Measurements from ENCODE around the gene ZP2.

- TF ChIP-seq POLR2A (IDR thresholded peaks at IDR 0.05): no peak
- no peak for TF ChIP-seq CTCF (IDR thresholded peaks at IDR 0.05)
- TF ChIP-seq POLR2AphosphoS5 (IDR thresholded peaks at IDR 0.05): no peak
- no peak for TF ChIP-seq EP300 (IDR thresholded peaks at IDR 0.05)
Observed at GRCh38 chr16:21239646-21240045, 28.3 kb upstream of the ZP2 start.

Measured in gastroesophageal sphincter (tissue), 3 donors.